Aorta (tissue), 5 donors: ENCODE measurements around the gene PAPPA. TPM values are rescaled to one million over a fixed set of nuclear protein-coding genes. Genes with fewer than 3 reads are reported as not detected.

ENCODE experiments used
- ATAC-seq: fragments of 200-7000 bp; cut with Tn5 transposase; one replicate; pipeline ENCODE4 v1.9.1; 2022; ENCODE audit warnings: moderate library complexity; ENCODE audit not compliant: low FRiP score
- DNase-seq, 2 donors: peaks; one replicate each; pipeline ENCODE4 v3.0.0-alpha.2; 2020
- H3K27ac ChIP-seq, 2 donors: one replicate each; pipeline ENCODE4 v1.5.1; 2013; ENCODE audit warnings: low read length in 2 of 2, mild to moderate bottlenecking in 2 of 2, moderate library complexity in 2 of 2, control low read depth in 1 of 2, inconsistent platforms in 1 of 2, low read depth in 1 of 2
- H3K27me3 ChIP-seq, 2 donors: one replicate each; pipeline ENCODE4 v1.6.1; 2013; ENCODE audit warnings: control low read depth in 1 of 2, low read length in 1 of 2, mild to moderate bottlenecking in 1 of 2, moderate library complexity in 1 of 2; ENCODE audit not compliant: insufficient read depth in 2 of 2, control insufficient read depth in 1 of 2
- H3K36me3 ChIP-seq, 2 donors: one replicate each; pipeline ENCODE4 v1.6.1; 2013; ENCODE audit warnings: control low read depth in 1 of 2, low read length in 1 of 2, mild to moderate bottlenecking in 1 of 2; ENCODE audit not compliant: insufficient read depth in 2 of 2, control insufficient read depth in 1 of 2
- H3K4me1 ChIP-seq, 2 donors: one replicate each; pipeline ENCODE4 v1.6.1; 2013; ENCODE audit warnings: low read length in 2 of 2, control low read depth in 1 of 2, mild to moderate bottlenecking in 1 of 2, moderate library complexity in 1 of 2; ENCODE audit not compliant: insufficient read depth in 2 of 2, control insufficient read depth in 1 of 2
- H3K4me3 ChIP-seq, 2 donors: one replicate each; pipeline ENCODE4 v1.5.1; 2013; ENCODE audit warnings: low read length in 2 of 2, control low read depth in 1 of 2, mild to moderate bottlenecking in 1 of 2
- H3K9me3 ChIP-seq: one replicate; pipeline ENCODE4 v1.6.1; 2013; ENCODE audit warnings: mild to moderate bottlenecking, low read length; ENCODE audit not compliant: control insufficient read depth
- WGBS, 2 donors: extraction: QIAGEN DNeasy Blood & Tissue Kit; methylation state at CpG; one replicate each; pipeline ENCODE4 v1.1.7; 2013; 5-methylcytosine and 5-hydroxymethylcytosine counted together
- intact Hi-C, 2 donors: fragments of 100-400 bp; cut with DNase I; formaldehyde crosslinking; loops; one replicate each; pipeline versions ENCODE4 v1.14.2 to v1.15.0; 2022
- polyA plus RNA-seq, 2 donors: library from polyadenylated mRNA; stranded (reverse); fragments of 200-250 nt; gene quantifications; one replicate each; pipeline ENCODE4 v1.2.3, GENCODE V29; 2013
- total RNA-seq, 2 donors: library from RNA; stranded (reverse); fragmentation: NEBNext Ultra II Directional; extraction: Animal tissue kit (Norgen Biotek cat#: 25700); gene quantifications; one replicate each; pipeline ENCODE4 v1.2.1, GENCODE V29; 2021
- donor health status: healthy with polysubstance abuse.
- donor health status: Bipolar disorder and iron deficiency.
- donor health status: DM: no; HTN: no; CAD: no.
- donor health status: DM: no; HTN: no; CAD: no.
- donor health status: DM: yes; HTN: yes; CAD: no.

Gene PAPPA
- total and polyA plus RNA-seq, 4 donors: 0.50 to 16.6 (median 7.3) TPM

DNA sequence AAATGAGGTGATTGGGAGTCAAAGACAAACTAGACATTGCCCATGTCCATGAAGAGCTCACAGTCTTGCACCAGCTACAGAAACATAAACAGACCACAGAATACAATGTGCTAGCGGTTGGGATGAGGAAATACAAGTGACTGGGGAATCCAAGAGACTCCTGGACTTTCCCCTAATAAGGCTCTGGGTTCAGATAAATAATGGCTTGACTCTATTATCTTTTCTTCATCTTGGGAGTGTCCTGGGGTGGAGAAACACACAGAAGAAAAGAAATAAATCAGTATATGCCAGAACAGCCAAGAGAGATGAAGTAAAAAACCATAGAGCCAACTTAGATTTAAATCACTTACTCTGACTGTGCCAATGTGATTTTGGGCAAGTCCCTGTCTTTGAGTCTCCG is 227.8 kb downstream of the PAPPA start:
- Histone ChIP-seq H3K4me1 (peaks cover 0 to 2% of the 10 kb centered on the region in 2 donors), H3K9me3 (no peaks in the 10 kb centered on the region), H3K36me3 (peaks cover 0 to 2% of the 10 kb centered on the region in 2 donors), H3K4me3 (no peak overlapping the region), H3K27ac (no peak overlapping the region), H3K27me3 (no peaks in the 10 kb centered on the region)
- no peak for ATAC-seq
- WGBS, 2 donors: 80 to 88% methylated on average over 2 of the region's 2 CpGs
- DNase-seq: no peak
- intact Hi-C loops: no loop called here

DNA sequence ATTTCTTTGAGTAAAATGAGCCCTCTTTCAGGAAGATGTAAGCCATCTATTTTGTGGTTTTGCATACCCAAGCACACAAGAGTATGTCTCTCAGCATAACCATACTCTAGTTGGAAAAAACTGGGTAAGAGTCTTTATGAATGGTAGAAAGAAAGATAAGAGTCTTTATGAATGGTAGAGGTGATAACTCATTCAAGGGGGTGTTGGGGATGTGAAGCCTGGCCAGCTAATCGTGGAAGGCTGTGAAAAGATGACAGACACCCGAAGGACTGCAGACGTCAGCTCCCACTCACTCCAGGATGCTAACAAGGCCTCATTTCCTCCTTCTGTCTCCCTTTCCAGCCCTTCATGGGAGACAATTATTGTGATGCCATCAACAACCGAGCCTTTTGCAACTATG is 228.5 kb downstream of the PAPPA start:
- H3K9me3 ChIP-seq: no peaks in the 10 kb centered on the region
- H3K27ac ChIP-seq: no peak overlapping the region
- peaks cover 0 to 2% of the 10 kb centered on the region in 2 donors for H3K36me3 ChIP-seq
- intact Hi-C loops: no loop called here
- H3K4me1 ChIP-seq: peaks cover 0 to 2% of the 10 kb centered on the region in 2 donors
- no peak overlapping the region for H3K4me3 ChIP-seq
- H3K27me3 ChIP-seq: no peaks in the 10 kb centered on the region
- WGBS, 2 donors: 74 to 80% methylated on average over 4 of the region's 4 CpGs
- ATAC-seq: no peak
- no peak for DNase-seq

DNA sequence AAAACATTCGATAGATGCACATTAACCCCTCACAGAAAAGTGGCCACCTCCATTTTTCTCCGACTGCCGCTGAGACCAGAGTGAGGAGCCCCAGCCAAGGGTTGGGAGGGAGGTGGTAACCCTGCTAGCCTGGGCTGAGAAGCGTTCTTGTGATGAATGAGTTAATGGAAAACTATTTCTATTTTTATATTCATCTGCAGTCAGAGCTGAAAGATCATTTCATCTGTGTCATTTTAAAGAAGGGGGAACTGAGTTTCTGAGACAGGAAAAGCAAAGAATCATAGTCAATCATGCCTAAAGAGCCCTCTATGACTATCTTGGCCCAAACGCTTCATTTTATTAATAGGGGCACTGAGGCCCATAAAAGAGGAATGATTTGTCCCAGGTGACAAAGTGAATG is 229.5 kb downstream of the PAPPA start:
- DNase-seq (no peak), ATAC-seq (no peak)
- no peaks in the 10 kb centered on the region for H3K4me1 ChIP-seq
- H3K36me3 ChIP-seq: peaks cover 0 to 2% of the 10 kb centered on the region in 2 donors
- no peaks in the 10 kb centered on the region for H3K9me3 ChIP-seq
- WGBS, 2 donors: 36 to 44% methylated on average over 5 of the region's 5 CpGs
- no peak overlapping the region for H3K27ac ChIP-seq
- no peak overlapping the region for H3K4me3 ChIP-seq
- intact Hi-C loops: no loop called here
- no peaks in the 10 kb centered on the region for H3K27me3 ChIP-seq

DNA sequence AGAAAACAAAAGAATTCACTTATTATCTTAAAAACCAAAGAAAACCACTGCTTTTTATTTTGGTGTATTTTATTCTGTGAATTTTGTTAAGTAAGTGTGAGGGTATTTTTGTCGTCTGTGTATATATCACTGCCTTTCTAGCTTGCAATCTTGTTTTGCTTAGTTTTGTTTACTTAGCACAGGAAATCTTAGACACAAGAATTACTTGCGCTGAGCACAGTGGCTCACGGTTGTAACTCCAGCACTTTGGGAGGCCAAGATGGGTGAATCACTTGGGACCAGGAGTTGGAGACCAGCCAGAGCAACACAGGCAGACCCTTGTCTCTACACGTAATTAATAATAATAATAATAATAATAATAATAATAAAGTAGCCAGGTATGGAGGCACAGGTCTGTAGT is 230.3 kb downstream of the PAPPA start:
- H3K4me1 ChIP-seq: no peaks in the 10 kb centered on the region
- no peak overlapping the region for H3K27ac ChIP-seq
- no peaks in the 10 kb centered on the region for H3K9me3 ChIP-seq
- no peaks in the 10 kb centered on the region for H3K27me3 ChIP-seq
- DNase-seq (no peak), ATAC-seq (no peak)
- no peak overlapping the region for H3K4me3 ChIP-seq
- peaks cover 0 to 2% of the 10 kb centered on the region in 2 donors for H3K36me3 ChIP-seq
- WGBS, 2 donors: 48 to 51% methylated on average over 4 of the region's 4 CpGs
- intact Hi-C loops: no loop called here

DNA sequence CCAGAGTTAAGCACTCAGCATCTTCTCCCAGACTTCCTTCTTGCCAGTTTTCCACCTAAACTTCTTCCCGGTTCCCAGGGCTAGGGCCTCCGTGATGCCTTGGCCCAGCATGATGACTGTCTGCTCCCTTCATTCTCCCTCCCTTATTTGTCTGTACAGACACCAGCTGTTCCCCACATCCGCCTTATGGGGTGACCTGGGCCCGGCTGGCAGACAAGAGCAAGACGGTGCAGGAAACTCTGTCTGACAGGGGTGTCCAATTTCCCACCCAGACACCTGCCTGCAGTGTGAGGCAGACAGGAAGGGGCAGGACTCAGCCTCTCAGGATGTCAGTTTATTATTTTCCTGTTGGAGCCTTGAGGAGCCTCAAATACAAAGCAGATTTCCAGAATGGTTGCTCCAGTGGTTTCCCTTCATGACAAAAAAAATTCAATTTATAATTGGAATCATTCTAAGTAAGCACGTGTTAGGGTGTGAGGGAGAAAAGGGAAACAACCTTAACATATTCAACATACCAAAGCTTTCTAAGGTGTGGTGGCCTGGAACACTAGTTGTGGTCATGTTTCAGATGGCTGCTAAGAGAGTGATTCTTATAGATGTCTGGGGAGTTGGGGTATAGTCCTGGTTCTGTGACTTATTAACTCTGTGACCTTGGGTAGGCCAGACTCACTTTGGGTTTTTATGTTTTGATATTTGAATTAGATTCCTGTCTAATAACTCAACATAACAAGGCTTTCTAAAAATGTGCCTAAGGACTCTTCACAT is 234.5 kb downstream of the PAPPA start:
- peaks cover 2 to 3% of the 10 kb centered on the region in 2 donors for H3K36me3 ChIP-seq
- no peak overlapping the region for H3K27ac ChIP-seq
- whole genome bisulfite sequencing, 2 donors: 72 to 88% methylated on average over 6 of the region's 6 CpGs
- no peaks in the 10 kb centered on the region for H3K4me1 ChIP-seq
- intact Hi-C loops: no loop called here
- no peaks in the 10 kb centered on the region for H3K27me3 ChIP-seq
- H3K9me3 ChIP-seq: no peaks in the 10 kb centered on the region
- DNase-seq: no peak
- ATAC-seq: no peak
- no peak overlapping the region for H3K4me3 ChIP-seq

GRCh38 chr9:116389541-116390302 is 236.1 kb downstream of the PAPPA start:
- H3K4me1 ChIP-seq: no peaks in the 10 kb centered on the region
- WGBS, 2 donors: 90 to 95% methylated on average over 1 of the region's 1 CpG
- H3K9me3 ChIP-seq: no peaks in the 10 kb centered on the region
- ATAC-seq (no peak), DNase-seq (no peak)
- intact Hi-C loops: no loop called here
- no peaks in the 10 kb centered on the region for H3K27me3 ChIP-seq
- H3K27ac ChIP-seq: no peak overlapping the region
- no peak overlapping the region for H3K4me3 ChIP-seq
- peaks cover 2 to 3% of the 10 kb centered on the region in 2 donors for H3K36me3 ChIP-seq

- H3K27me3 ChIP-seq: no peaks in the 10 kb centered on the region
- 88 to 91% methylated on average over 7 of the region's 7 CpGs for WGBS, 2 donors
- no peak for DNase-seq
- H3K36me3 ChIP-seq: peaks cover 2 to 6% of the 10 kb centered on the region in 2 donors
- no peaks in the 10 kb centered on the region for H3K4me1 ChIP-seq
- ATAC-seq: no peak
- no peak overlapping the region for H3K4me3 ChIP-seq
- H3K9me3 ChIP-seq: no peaks in the 10 kb centered on the region
- intact Hi-C loops: no loop called here
- no peak overlapping the region for H3K27ac ChIP-seq
Measured at GRCh38 chr9:116390303-116391228, 237.0 kb downstream of the PAPPA start.

- Histone ChIP-seq H3K9me3 (no peaks in the 10 kb centered on the region), H3K36me3 (peaks cover 5 to 8% of the 10 kb centered on the region in 2 donors), H3K27ac (no peak overlapping the region), H3K4me3 (no peak overlapping the region), H3K27me3 (no peaks in the 10 kb centered on the region), H3K4me1 (no peaks in the 10 kb centered on the region)
- DNase-seq (no peak), ATAC-seq (no peak)
- WGBS, 2 donors: 87 to 88% methylated on average over 4 of the region's 4 CpGs
- intact Hi-C loops: no loop called here
Measured at GRCh38 chr9:116391306-116391900, 237.8 kb downstream of the PAPPA start.
